ENCODE data around the gene CLIC6.

The CLIC6 gene

GRCh38 chr21:34668803-34669148, at the start of gene CLIC6:
CLIC6 (plus strand) TSS chr21:34668994; CDS start chr21:34669389, 395 bp downstream.
- DNase-seq, result no peak

DNA sequence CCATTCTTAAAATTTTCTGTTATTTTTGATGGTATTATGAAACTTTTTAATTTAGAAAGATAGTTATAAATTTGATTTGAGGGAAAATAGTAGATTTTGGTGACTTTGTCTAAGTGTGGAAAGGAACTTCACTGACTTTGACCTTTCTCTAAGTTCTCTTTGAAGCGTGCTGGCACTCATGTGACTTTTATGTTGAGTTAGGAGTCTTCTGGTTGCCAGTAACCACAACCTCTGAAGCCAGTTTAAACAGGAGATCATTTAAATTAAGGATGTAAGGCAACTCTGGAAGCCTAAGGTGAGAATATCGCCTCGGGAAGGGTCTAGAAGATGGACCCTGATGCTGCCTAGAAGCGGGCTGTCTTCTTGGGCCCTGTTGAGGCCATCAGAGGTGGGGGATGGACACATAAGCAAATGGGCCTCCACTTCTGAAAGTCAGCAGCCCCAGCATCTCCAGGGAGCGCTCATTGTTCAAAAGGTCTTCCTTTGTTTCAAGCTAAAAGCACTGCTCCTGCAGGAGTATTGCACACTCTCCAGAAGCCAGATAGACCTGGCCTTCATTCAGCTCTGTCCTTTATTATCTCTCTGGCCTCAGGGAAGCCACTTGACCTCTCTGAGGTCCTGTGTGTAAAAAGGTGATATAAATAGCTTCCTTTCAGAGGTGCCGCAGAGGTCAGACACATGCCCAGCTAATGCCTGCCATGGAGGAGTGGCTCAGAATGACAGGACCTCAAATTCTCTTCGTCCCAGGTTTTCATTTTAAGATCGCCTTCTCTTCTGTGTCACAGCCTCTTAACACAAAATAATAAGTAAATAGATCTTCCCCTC, 48.7 kb upstream of the CLIC6 start:
- DNase-seq, result no peak

DNA sequence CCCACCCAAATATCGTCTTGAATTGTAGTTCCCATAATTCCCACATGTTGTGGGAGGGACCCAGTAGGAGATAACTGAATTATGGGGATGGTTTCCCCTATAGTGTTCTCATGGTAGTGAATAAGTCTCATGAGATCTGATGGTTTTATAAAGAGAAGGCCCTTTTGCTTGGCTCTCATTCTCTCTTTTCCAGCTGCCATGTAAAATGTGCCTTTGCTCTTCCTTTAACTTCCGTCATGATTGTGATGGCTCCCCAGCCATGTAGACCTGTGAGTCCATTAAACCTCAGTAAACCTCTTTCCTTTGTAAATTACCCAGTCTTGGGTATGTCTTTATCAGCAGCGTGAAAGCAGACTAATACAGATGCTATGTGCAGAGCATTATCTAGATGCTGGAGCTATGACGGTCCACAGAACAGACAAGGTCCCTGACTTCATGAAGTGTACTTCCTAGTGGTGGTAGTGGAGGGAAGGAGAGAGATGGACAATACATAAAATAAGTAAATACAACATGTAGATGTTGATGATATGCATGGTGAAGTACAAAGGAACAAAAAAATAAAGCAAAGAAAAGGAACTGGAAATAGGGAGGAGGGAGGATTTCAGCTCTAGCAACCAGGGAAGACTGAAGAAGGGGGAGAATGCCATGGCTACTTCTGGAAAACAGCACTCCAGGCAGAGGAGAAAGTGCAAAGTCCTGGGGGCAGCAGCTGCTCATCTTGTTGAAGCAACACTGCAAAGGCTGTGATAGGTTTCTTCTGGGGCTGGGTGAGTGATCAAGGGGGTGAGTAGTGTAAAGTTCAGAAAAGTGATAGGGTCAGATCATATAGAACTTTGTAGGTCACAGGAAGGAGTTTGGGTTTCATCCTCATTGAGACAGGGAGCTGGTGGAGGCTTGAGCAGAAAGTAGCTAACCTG, 47.1 kb upstream of the CLIC6 start:
- no peak for DNase-seq

DNA sequence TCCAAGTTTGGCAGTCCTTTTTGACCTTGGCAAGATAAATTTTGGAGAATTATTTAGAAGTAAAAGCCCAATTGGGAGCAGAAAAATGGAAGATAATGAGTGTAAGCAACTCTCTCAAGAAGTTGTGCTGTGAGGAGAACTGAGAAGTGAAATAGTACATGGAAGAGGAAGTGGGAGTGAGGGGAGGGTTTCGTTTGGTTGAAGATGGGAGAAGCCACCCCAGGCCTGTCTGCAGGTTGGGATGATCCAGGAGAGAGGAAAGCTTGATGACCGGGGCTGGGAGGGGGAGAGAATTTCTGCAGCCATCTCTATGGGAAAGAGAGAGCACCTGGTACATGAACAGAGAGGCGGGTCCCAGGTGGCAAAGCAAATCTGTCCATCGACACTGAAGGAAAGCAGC, 45.3 kb upstream of the CLIC6 start:
- DNase-seq, result no peak

- DNase-seq, result no peak
Measured at GRCh38 chr21:34625030-34625593, 43.7 kb upstream of the CLIC6 start.

DNA sequence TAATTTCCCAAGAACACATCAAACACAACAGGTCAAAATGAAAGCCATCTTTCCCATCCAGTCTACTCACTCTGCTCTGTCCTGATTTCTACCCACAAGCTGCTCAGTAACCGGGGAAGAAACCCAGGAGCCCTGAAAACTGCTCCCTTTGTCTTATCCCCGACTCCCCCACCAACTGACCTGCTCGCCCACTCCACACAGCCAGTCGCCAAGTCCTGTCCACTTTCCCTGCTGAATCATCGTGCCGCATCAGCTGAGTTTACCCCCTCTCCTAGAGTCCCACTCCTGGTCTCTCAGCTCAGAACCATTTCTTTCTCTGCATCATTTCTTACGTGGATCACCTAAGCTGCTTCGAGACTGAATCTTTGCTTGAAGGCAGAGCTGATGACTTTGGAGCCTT, 42.7 kb upstream of the CLIC6 start:
- DNase-seq, result peak; percentile 40

DNA sequence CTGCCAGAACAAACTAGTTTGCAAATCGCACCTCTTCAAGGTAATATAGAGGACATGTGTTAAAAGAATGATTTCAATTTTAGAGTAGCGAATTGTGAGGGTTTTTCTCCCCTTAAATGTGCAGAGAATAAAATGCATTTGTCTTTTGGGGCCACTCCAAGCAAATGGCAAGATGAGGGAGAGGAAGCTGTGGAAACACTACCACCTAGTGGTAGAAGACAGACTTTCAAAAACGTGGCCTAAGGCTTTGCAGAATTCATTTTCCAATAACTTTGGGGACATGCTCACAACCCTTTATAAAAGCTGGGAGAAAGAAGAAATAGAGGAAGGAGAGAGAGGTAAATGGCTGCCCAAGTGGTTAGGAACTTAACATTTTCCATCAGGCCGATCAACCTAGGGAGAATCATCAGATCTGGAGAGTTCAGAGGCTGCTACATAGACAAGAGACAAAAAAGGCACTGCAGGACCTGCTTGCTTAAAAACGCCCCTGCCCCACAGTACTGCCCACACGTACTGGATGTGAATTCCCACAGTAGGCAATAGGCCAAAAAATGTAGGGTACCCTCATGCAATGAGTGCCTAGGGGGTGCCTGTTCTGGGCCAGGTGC, 38.2 kb upstream of the CLIC6 start:
- DNase-seq, result peak; percentile 37

DNA sequence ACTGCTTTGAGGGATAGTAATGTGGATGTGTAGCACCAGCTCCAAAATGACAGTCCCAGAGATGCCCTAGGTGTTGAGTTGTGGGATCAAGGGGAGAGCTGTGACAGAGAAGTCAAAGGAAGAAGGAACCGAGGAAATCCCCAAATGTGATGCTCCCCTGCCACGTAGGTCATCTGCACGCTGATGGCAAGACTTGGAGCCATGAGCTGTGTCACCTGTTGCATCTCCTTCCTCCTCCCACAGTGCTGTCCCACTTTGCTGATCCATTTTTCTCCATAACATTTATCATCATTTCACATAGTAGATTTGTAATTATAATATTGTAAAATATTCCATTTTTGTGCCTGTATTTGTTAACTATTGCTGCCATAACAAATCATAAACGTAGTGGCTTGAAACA, 36.3 kb upstream of the CLIC6 start:
- DNase-seq, result no peak

DNA sequence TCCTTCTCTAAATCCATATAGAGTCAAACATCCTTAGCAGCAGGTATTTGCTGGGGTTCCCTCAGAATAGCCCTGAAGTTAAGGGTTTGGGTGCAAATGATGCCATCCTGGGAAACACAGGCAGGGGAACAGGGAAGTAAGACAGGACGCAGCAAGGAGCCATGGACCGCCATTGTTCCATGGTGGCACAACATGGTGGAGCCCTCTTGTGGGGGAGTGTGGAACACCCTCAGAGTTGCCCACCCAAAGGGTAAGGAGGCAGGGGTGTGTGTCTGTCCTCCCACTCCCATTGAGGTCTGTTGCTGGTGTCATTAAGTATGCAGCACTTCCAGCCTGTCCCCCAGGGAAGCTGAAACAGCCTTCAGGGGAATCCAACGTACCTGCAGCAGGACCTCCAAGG, 33.5 kb upstream of the CLIC6 start:
- DNase-seq, result peak; percentile 68

DNA sequence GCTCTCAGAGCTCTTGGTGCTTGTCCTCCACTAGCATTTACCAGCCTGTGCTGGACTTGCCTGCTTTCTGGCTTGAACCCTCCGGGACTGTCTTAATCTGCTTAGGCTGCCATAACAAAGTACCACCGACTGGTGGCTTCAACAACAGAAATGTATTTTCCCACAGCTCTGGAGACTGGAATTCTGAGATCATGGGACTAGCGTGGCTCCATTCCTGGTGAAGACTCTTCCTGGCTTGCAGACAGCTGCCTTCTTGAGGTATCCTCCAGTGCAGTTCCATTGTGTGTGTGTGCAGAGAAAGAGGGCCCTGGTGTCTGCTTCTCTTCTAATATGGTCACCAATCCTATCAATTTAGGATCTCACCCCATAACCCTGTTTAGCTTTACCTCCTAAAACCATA, 31.8 kb upstream of the CLIC6 start:
- no peak for DNase-seq

DNA sequence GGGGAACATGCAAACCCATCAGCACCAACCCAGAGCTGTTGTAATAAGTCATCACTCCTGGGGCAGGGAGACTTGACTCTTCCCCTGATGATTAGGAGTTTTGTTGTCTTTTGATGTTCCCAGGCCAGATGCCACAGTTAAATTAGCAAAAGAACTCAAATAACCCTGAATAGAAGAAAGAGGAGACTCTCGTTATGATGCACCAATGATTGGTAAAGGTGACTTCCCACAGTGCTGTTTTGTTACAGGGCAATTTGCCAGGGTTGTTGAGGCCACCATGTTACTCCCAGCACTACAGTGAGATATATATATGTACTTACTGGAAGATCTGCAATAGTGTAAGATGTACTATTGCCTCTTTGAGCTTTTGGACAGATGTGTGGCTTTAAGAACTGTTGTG, 29.5 kb upstream of the CLIC6 start:
- no peak for DNase-seq

DNA sequence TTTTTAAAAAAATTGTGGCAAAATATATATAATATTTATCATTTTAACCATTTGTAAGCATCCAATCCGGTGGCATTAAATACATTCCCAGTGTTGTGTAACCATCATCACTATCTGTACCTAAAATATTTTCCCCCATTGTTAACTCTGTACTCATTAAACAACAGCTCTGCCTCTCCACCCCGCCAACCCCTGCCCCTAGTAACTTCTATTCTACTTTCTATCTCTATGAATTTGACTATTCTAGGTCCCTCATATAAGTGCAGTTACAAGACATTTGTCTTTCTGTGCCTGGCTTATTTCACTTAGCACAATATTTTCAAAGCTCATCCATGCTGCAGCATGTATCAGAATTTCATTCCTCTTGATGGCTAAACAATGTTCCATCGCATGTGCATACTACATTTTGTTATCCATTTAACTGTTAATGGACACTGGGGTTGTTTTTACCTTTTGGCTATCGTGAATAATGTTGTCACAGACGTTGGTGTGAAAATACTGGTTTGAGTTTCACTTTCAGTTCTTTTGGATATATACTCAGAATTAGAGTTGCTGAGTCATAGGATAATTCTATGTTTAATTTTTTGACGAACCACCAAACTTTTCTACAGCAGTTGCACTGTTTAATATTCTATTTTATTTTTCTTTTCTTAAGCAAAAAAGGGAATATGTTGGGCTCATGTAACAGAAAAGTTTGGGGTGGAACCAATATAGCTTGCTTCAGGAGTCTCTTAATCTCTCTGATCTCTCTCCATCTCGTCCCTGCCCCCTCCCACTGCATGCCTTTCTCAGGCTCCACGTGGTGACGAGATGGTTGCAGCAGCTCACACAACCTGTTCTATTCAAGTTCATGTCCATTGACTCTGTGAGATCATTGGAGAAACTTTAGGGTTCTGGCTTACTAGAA, 28.7 kb upstream of the CLIC6 start:
- peak; percentile 61 for DNase-seq

- DNase-seq, result no peak
Measured at GRCh38 chr21:34640858-34641257, 27.9 kb upstream of the CLIC6 start.

DNA sequence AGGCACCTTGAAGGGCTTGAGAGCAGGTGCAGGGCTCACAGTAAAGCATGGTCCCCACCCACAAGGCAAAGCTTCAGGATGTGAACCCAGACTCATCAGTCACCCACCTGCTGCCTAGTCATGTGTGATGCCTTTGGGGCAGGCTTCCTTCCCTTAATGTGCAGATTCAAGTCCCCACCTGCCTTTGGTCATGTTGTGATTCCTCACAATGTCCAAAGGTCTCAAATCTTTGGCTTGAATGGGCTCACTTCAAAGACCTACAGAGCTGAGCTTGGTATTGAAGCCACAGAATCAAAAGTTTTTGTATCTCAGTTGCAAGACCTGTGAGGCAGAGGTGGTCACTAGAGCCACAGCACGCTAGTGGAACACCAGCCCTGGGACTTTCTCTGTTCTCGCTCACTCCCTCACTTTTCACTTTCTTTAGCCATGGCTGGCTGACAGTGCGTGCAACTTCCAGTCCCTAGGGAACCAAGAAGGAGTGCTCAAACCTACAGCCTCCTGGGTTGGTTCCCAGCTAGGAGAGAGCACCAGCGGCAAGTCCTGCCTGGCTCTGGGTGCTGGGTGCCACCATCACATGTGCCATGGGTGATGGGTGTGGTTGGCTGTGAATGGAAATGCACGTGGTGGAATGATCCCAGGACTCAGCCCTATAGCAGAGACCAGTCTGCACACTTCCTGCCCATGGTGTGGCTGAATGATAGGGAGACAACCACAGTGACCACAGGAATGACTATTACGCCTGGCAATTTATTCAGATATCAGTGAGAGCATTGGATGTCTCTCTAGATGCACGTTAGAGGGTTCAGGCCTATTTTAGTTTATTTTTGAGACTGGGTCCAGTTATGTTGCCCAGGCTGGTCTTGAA, 26.4 kb upstream of the CLIC6 start:
- no peak for DNase-seq

GRCh38 chr21:34644825-34645224, 24.0 kb upstream of the CLIC6 start:
- no peak for DNase-seq

DNA sequence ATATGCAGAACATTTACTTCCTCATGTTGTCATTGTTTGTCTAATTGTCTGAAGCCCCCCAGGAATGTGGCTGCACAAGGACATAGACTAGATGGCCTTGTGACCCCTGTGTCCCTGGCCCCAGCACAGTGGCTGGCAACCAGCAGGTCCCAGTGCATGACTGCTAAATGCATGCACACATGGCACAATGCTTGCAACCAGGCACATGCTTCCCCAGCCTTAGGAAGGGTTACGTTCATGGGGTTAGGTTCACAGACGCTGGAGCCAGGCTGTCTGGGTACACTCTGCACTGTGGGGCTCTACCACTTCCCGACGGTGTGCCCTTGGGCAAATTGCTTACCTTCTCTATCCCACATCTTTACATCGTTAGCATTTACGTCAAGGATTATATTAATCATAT, 21.2 kb upstream of the CLIC6 start:
- no peak for DNase-seq

DNA sequence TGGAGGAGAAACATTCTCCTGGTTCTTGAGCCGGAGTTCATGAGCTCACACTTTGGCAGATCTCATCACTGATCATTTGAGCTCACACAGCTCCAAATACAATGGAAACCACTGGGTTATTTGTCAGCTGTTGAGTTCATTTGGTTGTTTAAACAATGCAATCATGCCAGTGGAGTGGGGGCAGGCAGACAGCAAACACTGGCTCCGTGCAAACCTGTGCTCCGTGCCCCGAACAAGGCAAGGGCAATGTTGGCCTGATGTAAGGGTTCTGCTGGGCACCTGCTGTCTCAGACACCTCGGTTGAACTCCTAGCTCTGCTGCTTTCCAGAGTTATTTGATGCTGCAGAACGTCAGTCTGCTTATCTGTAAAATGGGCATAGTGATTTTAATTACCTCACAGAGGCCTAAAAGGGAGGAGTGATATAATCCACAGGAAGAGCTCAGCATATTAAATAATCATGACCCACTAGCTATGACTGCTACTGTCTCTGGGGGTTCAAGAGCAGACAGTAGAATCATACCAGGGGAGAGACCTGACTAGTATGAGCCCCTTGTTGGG, 20.0 kb upstream of the CLIC6 start:
- no peak for DNase-seq

- no peak for DNase-seq
Measured at GRCh38 chr21:34649400-34649799, 19.4 kb upstream of the CLIC6 start.

DNA sequence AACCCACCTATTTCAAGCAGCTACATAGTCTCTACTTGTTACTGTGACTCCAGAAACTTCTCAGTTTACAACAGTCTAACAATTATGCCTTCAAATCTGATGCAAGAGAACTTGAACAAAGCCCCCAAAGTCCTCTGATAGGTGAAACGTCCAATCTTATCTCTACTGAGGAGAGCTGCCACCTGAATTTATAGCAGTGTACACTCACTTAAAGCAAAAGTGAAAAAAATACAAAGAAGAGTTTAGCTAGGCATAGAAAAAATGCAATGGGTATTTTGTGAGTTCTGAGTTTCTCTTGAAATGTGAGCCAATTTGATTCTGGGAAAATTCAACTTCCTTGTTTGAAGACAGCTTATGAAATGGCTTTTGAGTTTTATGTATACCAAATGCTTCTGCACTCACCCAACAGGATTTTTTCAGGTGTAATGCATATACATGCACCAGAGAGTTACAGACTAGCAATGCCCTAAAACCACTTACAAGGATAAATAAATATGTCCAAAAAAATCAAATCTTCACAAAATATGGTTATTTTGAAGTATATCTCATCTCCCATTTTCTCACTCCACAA, 17.8 kb upstream of the CLIC6 start:
- no peak for DNase-seq

GRCh38 chr21:34651642-34652041, 17.2 kb upstream of the CLIC6 start:
- DNase-seq, result no peak

DNA sequence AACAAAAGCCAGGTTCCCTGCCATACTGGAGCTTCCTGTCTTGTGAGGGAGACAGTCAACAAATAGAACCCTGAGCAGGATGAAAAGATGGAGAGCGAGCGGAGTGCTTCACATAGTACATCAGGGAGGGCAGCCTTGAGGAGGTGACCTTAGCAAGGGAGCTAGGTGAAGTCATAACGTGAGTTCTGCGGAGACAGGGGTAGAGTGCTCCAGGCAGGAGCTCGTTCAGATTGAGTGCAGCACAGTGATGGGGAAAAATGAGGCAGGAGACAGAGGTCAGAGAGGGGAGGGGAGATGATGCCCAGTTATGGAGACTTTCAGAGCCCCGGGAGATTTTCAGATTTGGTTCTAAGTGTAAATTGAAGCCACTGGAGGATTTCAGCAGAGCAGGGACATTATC, 15.3 kb upstream of the CLIC6 start:
- DNase-seq, result no peak
